Suprapubic skin (tissue), 4 donors: ENCODE data around the gene TRIL. TPM values are rescaled to one million over a fixed set of nuclear protein-coding genes. Genes with fewer than 3 reads are reported as not detected.

Experiments used
- DNase-seq, 2 donors: peaks; one replicate each; pipeline ENCODE4 v3.0.0-alpha.2; 2019; ENCODE audit warnings: low spot score in 2 of 2
- H3K27ac ChIP-seq: fragments of 200-600 bp; sonication (generic); one replicate; pipeline ENCODE4 v1.5.1; 2019
- H3K27me3 ChIP-seq: fragments of 200-600 bp; sonication (generic); one replicate; pipeline ENCODE4 v1.5.1; 2019
- H3K36me3 ChIP-seq: fragments of 200-600 bp; sonication (generic); one replicate; pipeline ENCODE4 v1.5.1; 2019
- H3K4me1 ChIP-seq: fragments of 200-600 bp; sonication (generic); one replicate; pipeline ENCODE4 v1.5.1; 2019
- H3K4me3 ChIP-seq: fragments of 200-600 bp; sonication (generic); one replicate; pipeline ENCODE4 v1.5.1; 2019; ENCODE audit warnings: mild to moderate bottlenecking
- H3K9me3 ChIP-seq: fragments of 200-600 bp; sonication (generic); one replicate; pipeline ENCODE4 v1.5.1; 2019
- EP300 ChIP-seq: sonication (generic); formaldehyde crosslinking; IDR thresholded peaks from one replicate; pipeline ENCODE4 v1.6.1; 2017; ENCODE audit warnings: antibody characterized with exemption
- POLR2A ChIP-seq, 2 donors: fragments of 450-650 bp; IDR thresholded peaks; one replicate each; pipeline ENCODE4 v1.6.1; 2017; ENCODE audit warnings: antibody characterized with exemption in 2 of 2, mild to moderate bottlenecking in 2 of 2, moderate library complexity in 2 of 2
- POLR2AphosphoS5 ChIP-seq, 3 donors: sonication (generic); formaldehyde crosslinking; IDR thresholded peaks; one replicate each; pipeline ENCODE4 v1.6.1; 2017; ENCODE audit warnings: antibody characterized with exemption in 3 of 3
- WGBS: methylation state at CpG from one replicate; pipeline ENCODE4 v1.1.5; 2018; 5-methylcytosine and 5-hydroxymethylcytosine counted together
- total RNA-seq, 4 donors: library from RNA; depleted of rRNA; stranded (reverse); fragments of >200 nt; gene quantifications; one replicate each; pipeline ENCODE4 v1.1.0, GENCODE V29; 2016
- TF ChIP-seq, protein P1 (sequence below), 2 donors: fragments of 200-600 bp in 1 of 2; fragments of 450-650 bp in 1 of 2; sonication (generic) in 1 of 2; IDR thresholded peaks; one replicate each; pipeline ENCODE4 v1.5.1; 2016 to 2019; ENCODE audit warnings: antibody characterized with exemption in 2 of 2, mild to moderate bottlenecking in 1 of 2, moderate library complexity in 1 of 2

The TRIL gene
- total RNA-seq, 4 donors from 2014 or later, result 1.4 to 6.0 (median 2.9) TPM

DNA sequence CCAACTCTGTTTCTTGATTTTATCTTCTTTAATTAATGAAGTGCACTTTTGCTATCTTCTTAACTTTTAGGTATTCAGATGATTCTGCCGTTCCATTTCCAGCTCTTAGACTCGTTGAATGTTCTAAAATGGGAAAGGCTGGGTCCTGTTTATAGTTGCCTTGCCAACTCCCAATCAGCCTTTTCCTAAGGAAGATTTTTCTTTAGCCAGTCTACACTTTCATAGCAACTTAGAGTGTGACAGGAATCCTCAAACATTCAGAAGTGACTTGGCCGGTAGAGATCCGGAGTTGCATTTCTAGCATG, 23.0 kb upstream of the TRIL start:
- H3K9me3 ChIP-seq, result no peaks in the 10 kb centered on the region
- 60% methylated on average over 4 of the region's 4 CpGs for WGBS
- no peak overlapping the region for H3K27ac ChIP-seq
- no peak overlapping the region for H3K4me3 ChIP-seq
- peaks cover 34% of the 10 kb centered on the region for H3K4me1 ChIP-seq
- no peaks in the 10 kb centered on the region for H3K36me3 ChIP-seq
- TF ChIP-seq POLR2A (IDR thresholded peaks at IDR 0.05) (no peak), POLR2AphosphoS5 (IDR thresholded peaks at IDR 0.05) (no peak), EP300 (no peak)
- TF ChIP-seq, protein P1, sequence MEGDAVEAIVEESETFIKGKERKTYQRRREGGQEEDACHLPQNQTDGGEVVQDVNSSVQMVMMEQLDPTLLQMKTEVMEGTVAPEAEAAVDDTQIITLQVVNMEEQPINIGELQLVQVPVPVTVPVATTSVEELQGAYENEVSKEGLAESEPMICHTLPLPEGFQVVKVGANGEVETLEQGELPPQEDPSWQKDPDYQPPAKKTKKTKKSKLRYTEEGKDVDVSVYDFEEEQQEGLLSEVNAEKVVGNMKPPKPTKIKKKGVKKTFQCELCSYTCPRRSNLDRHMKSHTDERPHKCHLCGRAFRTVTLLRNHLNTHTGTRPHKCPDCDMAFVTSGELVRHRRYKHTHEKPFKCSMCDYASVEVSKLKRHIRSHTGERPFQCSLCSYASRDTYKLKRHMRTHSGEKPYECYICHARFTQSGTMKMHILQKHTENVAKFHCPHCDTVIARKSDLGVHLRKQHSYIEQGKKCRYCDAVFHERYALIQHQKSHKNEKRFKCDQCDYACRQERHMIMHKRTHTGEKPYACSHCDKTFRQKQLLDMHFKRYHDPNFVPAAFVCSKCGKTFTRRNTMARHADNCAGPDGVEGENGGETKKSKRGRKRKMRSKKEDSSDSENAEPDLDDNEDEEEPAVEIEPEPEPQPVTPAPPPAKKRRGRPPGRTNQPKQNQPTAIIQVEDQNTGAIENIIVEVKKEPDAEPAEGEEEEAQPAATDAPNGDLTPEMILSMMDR (IDR thresholded peaks at IDR 0.05), result no peak
- no peaks in the 10 kb centered on the region for H3K27me3 ChIP-seq
- DNase-seq, result no peak

DNA sequence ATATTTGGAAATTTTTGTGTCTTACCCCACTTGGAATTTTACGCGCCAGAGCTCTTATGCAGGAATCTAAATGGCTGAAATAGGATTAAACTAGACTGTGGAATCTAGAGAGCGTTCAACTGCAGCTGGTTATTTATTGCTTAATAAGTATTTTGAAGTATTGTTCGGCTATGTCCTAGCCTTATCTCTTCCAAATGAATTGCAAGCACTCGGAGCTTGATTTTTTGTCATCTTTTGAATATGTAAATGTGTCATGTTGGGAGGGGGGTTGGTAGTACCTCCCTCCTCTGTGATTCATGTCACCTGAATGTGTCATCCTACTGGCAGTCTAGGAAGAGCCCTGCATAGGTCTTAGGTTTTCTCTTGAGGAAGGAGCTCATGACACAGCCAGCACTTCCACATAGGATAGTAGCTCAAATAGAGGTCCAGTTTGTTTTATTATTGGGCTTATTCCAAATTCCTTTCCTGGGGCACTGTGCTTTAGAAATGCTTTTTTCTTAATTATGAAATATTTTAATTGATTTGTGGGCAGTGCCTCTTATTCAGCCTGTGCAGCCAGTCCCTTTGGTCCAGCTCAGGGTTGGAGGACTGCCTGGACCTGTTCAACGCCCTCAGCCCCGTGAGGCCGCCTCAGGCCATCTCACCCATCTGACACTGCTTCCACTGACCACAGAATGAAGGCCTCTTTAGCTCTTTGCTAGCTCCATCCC, 22.5 kb upstream of the TRIL start:
- no peak overlapping the region for H3K27ac ChIP-seq
- 81% methylated on average over 8 of the region's 8 CpGs for WGBS
- no peak for DNase-seq

DNA sequence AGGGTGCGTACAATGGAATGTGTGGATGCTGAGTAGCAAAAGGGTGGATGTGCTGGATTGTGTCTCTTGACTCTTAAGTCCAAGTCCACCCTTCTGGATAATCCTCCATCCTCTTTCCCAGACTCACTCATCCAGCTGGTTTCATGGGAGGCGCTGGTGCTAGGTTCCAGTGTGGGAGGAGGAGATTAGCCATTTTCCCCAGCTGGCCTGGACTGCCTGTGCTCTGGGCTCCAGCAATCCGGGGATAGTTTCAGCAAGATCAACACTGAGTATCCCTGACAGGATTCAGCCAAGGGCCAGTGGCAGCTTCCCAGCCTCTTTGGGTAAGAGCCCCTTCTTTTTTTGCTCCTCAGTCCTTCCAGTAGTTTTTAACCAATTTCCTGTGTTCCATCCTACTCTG, 21.6 kb upstream of the TRIL start:
- Histone ChIP-seq H3K36me3 (no peaks in the 10 kb centered on the region), H3K27ac (no peak overlapping the region), H3K9me3 (no peaks in the 10 kb centered on the region), H3K4me3 (no peak overlapping the region), H3K4me1 (peaks cover 20% of the 10 kb centered on the region), H3K27me3 (no peaks in the 10 kb centered on the region)
- WGBS, result 76% methylated on average over 3 of the region's 3 CpGs
- DNase-seq, result no peak
- TF ChIP-seq POLR2AphosphoS5 (IDR thresholded peaks at IDR 0.05) (no peak), EP300 (no peak)
- TF ChIP-seq, protein P1 (IDR thresholded peaks at IDR 0.05), result no peak

More for the DNA sequence above, 22.5 kb upstream of the TRIL start:
- Histone ChIP-seq H3K4me1 (peaks cover 29% of the 10 kb centered on the region), H3K9me3 (no peaks in the 10 kb centered on the region), H3K36me3 (no peaks in the 10 kb centered on the region), H3K27me3 (no peaks in the 10 kb centered on the region), H3K4me3 (no peak overlapping the region)
- TF ChIP-seq POLR2AphosphoS5 (IDR thresholded peaks at IDR 0.05) (no peak), POLR2A (IDR thresholded peaks at IDR 0.05) (no peak), EP300 (no peak)
- TF ChIP-seq, protein P1 (IDR thresholded peaks at IDR 0.05), result no peak

DNA sequence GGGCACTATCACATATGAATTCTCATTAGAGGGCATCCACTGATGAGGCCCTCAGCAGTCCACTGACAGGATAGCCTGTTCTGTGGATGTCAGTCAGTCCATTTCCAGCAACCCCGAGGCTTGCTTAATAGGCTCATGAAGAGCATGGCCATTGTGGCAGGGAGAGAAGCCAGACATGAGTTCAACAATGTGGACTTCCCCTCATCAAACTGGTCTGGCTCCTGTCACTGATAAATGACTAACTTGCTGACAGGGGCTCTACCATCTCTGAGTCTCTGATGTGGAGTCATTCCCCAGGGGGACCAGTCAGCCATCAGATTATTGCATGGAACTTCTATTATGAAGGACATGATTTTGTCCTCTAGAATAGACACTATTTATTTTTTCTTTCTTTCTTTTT, 19.8 kb upstream of the TRIL start:
- peaks cover 9% of the 10 kb centered on the region for H3K4me1 ChIP-seq
- no peak overlapping the region for H3K4me3 ChIP-seq
- 20% methylated on average over 1 of the region's 1 CpG for WGBS
- TF ChIP-seq POLR2A (IDR thresholded peaks at IDR 0.05) (no peak), EP300 (no peak), POLR2AphosphoS5 (IDR thresholded peaks at IDR 0.05) (no peak)
- TF ChIP-seq, protein P1 (IDR thresholded peaks at IDR 0.05), result no peak
- H3K36me3 ChIP-seq, result no peaks in the 10 kb centered on the region
- H3K27ac ChIP-seq, result no peak overlapping the region
- no peak for DNase-seq
- no peaks in the 10 kb centered on the region for H3K27me3 ChIP-seq
- no peaks in the 10 kb centered on the region for H3K9me3 ChIP-seq

DNA sequence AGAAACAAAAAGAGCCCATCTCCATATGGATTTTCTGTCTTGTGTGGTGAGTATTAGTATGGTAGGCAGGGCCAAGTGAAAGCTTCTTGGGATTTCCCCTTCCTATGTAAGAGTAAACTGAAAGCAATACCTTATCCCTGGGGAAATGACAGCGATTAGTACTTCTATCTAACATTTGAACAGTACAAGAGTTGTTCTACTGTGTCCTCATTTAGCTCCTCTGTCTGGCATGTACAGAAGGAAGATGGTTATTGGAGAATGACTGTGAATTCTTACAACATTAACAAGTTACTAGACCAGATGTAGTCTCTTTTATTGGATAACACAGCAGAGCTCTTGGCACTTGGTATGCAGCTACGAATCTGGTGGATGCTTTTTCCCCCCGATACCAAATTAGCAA, 17.9 kb upstream of the TRIL start:
- peaks cover 6% of the 10 kb centered on the region for H3K9me3 ChIP-seq
- peaks cover 7% of the 10 kb centered on the region for H3K4me1 ChIP-seq
- no peaks in the 10 kb centered on the region for H3K27me3 ChIP-seq
- TF ChIP-seq POLR2AphosphoS5 (IDR thresholded peaks at IDR 0.05), result no peak
- TF ChIP-seq, protein P1 (IDR thresholded peaks at IDR 0.05), result no peak
- no peak for TF ChIP-seq POLR2A (IDR thresholded peaks at IDR 0.05)
- TF ChIP-seq EP300, result no peak
- H3K36me3 ChIP-seq, result no peaks in the 10 kb centered on the region
- no peak overlapping the region for H3K4me3 ChIP-seq
- DNase-seq, result no peak
- 47% methylated on average over 3 of the region's 3 CpGs for WGBS
- H3K27ac ChIP-seq, result no peak overlapping the region
